Measurements from ENCODE around the gene ARMC3. TPM values are rescaled to one million over a fixed set of nuclear protein-coding genes. Genes with fewer than 3 reads are reported as not detected.
"Not testable (repeated sequence)": the region's sequence is repeated elsewhere in the genome, so short reads cannot be mapped to it uniquely, and the experiment has no call there.

Gene ARMC3
- total and polyA plus RNA-seq, 8 donors, result 0.05 to 0.25 TPM; not detected in 6

DNA sequence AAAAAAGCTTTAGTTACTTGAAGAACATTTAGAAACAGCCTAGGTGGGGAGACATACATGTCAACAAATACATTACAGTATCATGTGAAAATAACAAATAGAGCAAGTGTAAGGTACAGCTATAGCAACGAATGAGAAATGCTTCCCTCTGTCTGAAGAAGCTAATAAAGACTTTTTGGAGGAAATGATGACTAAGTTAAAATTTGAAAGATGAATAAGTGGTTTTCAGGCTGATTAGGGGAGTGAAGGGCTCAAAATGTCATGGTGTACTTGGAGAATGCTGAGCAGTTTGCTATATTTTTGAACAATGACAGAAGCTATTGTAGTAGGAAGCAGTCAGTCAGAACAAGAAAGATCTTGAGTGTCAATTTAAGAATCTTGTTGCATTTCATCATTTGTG lies 2.8 kb upstream of the ARMC3 start:
- 53 to 75% methylated on average over 1 of the region's 1 CpG for WGBS, 2 donors
- no peaks in the 10 kb centered on the region for H3K9me3 ChIP-seq
- no peak overlapping the region for H3K27ac ChIP-seq
- no peak overlapping the region for H3K4me3 ChIP-seq
- H3K36me3 ChIP-seq, result no peaks in the 10 kb centered on the region
- DNase-seq (no peak), ATAC-seq (no peak), FAIRE-seq (no peak)
- TF ChIP-seq CTCF (IDR thresholded peaks at IDR 0.05), result no peak
- intact Hi-C loops (cut with DNase I), result no loop called here
- no peaks in the 10 kb centered on the region for H3K4me1 ChIP-seq
- H3K27me3 ChIP-seq, result no peaks in the 10 kb centered on the region

DNA sequence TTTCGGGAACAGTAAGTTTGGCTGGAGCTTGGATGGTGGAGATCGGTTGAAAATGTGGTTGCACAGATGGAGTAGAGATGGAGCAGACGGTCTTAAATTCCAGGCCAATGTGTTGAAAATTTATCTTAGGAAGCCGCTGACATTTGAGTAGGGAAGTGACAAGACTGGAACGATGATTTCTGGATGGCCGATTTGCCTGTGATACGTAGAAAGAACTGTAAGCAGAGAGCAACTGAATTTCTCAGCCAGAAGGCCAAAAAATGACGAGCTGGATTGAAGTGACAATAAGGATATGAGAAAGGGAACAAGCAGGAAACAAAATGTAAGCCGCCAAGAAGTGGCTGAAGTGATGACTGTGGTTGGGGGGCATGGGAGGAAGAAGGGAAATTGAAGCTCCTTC lies 687 bp upstream of the ARMC3 start:
- Histone ChIP-seq H3K27ac (no peak overlapping the region), H3K9me3 (no peaks in the 10 kb centered on the region), H3K36me3 (no peaks in the 10 kb centered on the region), H3K4me1 (peaks cover 0 to 4% (median 0%) of the 10 kb centered on the region in 3 donors), H3K27me3 (no peaks in the 10 kb centered on the region), H3K4me3 (peak overlapping the region in 1 of 4 donors; percentile 51)
- no peak for FAIRE-seq
- no peak for ATAC-seq
- DNase-seq, result no peak
- intact Hi-C loops (cut with DNase I), result no loop called here
- WGBS, 2 donors, result 86 to 92% methylated on average over 9 of the region's 9 CpGs
- TF ChIP-seq CTCF (IDR thresholded peaks at IDR 0.05), result no peak

DNA sequence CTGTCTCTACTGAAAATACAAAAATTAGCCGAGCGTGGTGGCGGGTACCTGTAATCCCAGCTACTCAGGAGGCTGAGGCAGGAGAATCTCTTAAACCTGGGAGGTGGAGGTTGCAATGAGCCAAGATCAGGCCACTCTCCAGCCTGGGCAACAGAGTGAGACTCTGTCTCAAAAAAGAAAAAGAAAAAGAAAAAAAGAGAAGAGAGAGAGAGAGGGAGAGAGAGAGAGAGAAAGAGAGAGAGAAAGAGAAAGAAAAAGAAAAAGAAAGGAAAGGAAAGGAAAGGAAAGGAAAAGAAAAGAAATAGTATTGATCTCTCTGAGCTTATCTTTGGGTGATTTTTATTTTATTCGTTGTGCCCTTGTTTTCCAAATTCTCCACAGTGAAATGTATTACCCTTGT lies 1.2 kb downstream of the ARMC3 start:
- H3K4me1 ChIP-seq; H3K9me3 ChIP-seq; H3K27me3 ChIP-seq; intact Hi-C loops (cut with DNase I); ATAC-seq; H3K4me3 ChIP-seq; H3K36me3 ChIP-seq; DNase-seq; FAIRE-seq; H3K27ac ChIP-seq: not testable (repeated sequence)
- 85 to 86% methylated on average over 4 of the region's 4 CpGs for WGBS, 2 donors

GRCh38 chr10:22931948-22932347 lies 4.1 kb downstream of the ARMC3 start:
- no peaks in the 10 kb centered on the region for H3K27me3 ChIP-seq
- H3K4me3 ChIP-seq, result no peak overlapping the region
- intact Hi-C loops (cut with DNase I), result no loop called here
- DNase-seq (no peak), FAIRE-seq (no peak), ATAC-seq (no peak)
- TF ChIP-seq CTCF (IDR thresholded peaks at IDR 0.05), result no peak
- H3K9me3 ChIP-seq, result no peaks in the 10 kb centered on the region
- H3K27ac ChIP-seq, result no peak overlapping the region
- no peaks in the 10 kb centered on the region for H3K36me3 ChIP-seq
- H3K4me1 ChIP-seq, result peaks cover 0 to 5% (median 0%) of the 10 kb centered on the region in 3 donors
- 13 to 20% methylated on average over 2 of the region's 2 CpGs for WGBS, 2 donors

- H3K27ac ChIP-seq, result no peak overlapping the region
- H3K36me3 ChIP-seq, result no peaks in the 10 kb centered on the region
- DNase-seq (no peak), FAIRE-seq (no peak), ATAC-seq (no peak)
- H3K9me3 ChIP-seq, result no peaks in the 10 kb centered on the region
- WGBS, 2 donors, result 80 to 92% methylated on average over 5 of the region's 5 CpGs
- TF ChIP-seq CTCF (IDR thresholded peaks at IDR 0.05), result no peak
- intact Hi-C loops (cut with DNase I), result no loop called here
- peaks cover 0 to 5% (median 0%) of the 10 kb centered on the region in 3 donors for H3K4me1 ChIP-seq
- H3K4me3 ChIP-seq, result no peak overlapping the region
- no peaks in the 10 kb centered on the region for H3K27me3 ChIP-seq
Measured at GRCh38 chr10:22932626-22933370, 4.9 kb downstream of the ARMC3 start.
